ENCODE results near the gene MRPS24.

Gene MRPS24

GRCh38 chr7:43880596-43880995 is 11.3 kb upstream of the MRPS24 start:
- Histone ChIP-seq H4K20me1 (ENCODE audit: insufficient read depth, low read length) (no peaks in the 10 kb centered on the region), H3F3A (ENCODE audit: insufficient read depth, low read length) (no peaks in the 10 kb centered on the region), H3K4me3 (ENCODE audit: low read depth, low read length, poor library complexity, severe bottlenecking) (no peak overlapping the region), H3K27ac (ENCODE audit: low read depth, low read length, poor library complexity, severe bottlenecking) (no peak overlapping the region), H3K27me3 (ENCODE audit: insufficient read depth, low read length) (no peaks in the 10 kb centered on the region), H3K36me3 (ENCODE audit: insufficient read depth, low read length) (peaks cover 90% of the 10 kb centered on the region), H3K4me2 (ENCODE audit: low read length) (no peak overlapping the region), H2AFZ (ENCODE audit: low read length) (no peak overlapping the region), H3K4me1 (ENCODE audit: insufficient read depth, low read length, severe bottlenecking) (peaks cover 22% of the 10 kb centered on the region), H3K79me2 (ENCODE audit: insufficient read depth, low read length) (no peaks in the 10 kb centered on the region), H3K9ac (ENCODE audit: low read length) (no peak overlapping the region), H3K9me3 (ENCODE audit: low read length) (no peaks in the 10 kb centered on the region), H3K9me2 (ENCODE audit: low read depth, low read length) (no peaks in the 10 kb centered on the region)
- TF ChIP-seq EZH2 (IDR thresholded peaks at IDR 0.05; ENCODE audit: borderline replicate concordance, low read length) = no peak

GRCh38 chr7:43879477-43879876 is 10.2 kb upstream of the MRPS24 start:
- peaks cover 92% of the 10 kb centered on the region for H3K36me3 ChIP-seq (ENCODE audit: insufficient read depth, low read length)

DNA sequence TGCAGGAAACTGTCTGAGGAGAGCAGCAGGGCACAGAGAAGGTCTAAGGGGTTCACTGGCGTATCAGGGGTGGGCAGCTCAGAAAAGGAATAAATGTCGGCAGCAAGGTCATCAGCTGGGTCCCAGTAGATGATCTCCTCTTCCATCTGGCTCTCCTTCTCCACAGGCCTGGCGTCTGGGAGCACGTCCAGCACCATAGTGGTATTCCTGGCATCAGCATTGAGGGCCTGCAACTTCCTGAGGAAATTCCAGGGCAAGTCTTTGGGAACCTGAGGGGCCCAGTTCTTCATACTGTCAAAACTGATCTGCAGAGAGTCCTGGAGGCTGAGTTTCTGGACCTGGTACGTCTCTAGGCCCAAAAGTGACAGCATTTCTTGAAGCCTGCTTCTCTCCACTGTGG is 9.6 kb upstream of the MRPS24 start:
- Histone ChIP-seq H3K4me3 (ENCODE audit: low read depth, low read length, poor library complexity, severe bottlenecking) (no peak overlapping the region), H4K20me1 (ENCODE audit: insufficient read depth, low read length) (no peaks in the 10 kb centered on the region), H3K9me3 (ENCODE audit: low read length) (no peaks in the 10 kb centered on the region), H3K27ac (ENCODE audit: low read depth, low read length, poor library complexity, severe bottlenecking) (no peak overlapping the region), H3K79me2 (ENCODE audit: insufficient read depth, low read length) (no peaks in the 10 kb centered on the region), H3K27me3 (ENCODE audit: insufficient read depth, low read length) (no peaks in the 10 kb centered on the region), H3K36me3 (ENCODE audit: insufficient read depth, low read length) (peaks cover 92% of the 10 kb centered on the region), H3K4me1 (ENCODE audit: insufficient read depth, low read length, severe bottlenecking) (peaks cover 22% of the 10 kb centered on the region), H2AFZ (ENCODE audit: low read length) (no peak overlapping the region), H3K4me2 (ENCODE audit: low read length) (no peak overlapping the region), H3F3A (ENCODE audit: insufficient read depth, low read length) (no peaks in the 10 kb centered on the region), H3K9ac (ENCODE audit: low read length) (no peak overlapping the region), H3K9me2 (ENCODE audit: low read depth, low read length) (no peaks in the 10 kb centered on the region)
- TF ChIP-seq, protein P1, sequence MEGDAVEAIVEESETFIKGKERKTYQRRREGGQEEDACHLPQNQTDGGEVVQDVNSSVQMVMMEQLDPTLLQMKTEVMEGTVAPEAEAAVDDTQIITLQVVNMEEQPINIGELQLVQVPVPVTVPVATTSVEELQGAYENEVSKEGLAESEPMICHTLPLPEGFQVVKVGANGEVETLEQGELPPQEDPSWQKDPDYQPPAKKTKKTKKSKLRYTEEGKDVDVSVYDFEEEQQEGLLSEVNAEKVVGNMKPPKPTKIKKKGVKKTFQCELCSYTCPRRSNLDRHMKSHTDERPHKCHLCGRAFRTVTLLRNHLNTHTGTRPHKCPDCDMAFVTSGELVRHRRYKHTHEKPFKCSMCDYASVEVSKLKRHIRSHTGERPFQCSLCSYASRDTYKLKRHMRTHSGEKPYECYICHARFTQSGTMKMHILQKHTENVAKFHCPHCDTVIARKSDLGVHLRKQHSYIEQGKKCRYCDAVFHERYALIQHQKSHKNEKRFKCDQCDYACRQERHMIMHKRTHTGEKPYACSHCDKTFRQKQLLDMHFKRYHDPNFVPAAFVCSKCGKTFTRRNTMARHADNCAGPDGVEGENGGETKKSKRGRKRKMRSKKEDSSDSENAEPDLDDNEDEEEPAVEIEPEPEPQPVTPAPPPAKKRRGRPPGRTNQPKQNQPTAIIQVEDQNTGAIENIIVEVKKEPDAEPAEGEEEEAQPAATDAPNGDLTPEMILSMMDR (IDR thresholded peaks at IDR 0.05; ENCODE audit: low read length) = no peak
- TF ChIP-seq EZH2 (IDR thresholded peaks at IDR 0.05; ENCODE audit: borderline replicate concordance, low read length) = no peak

More at GRCh38 chr7:43879477-43879876, 10.2 kb upstream of the MRPS24 start:
- no peaks in the 10 kb centered on the region for H3K79me2 ChIP-seq (ENCODE audit: insufficient read depth, low read length)
- no peak overlapping the region for H3K27ac ChIP-seq (ENCODE audit: low read depth, low read length, poor library complexity, severe bottlenecking)
- H3K4me3 ChIP-seq (ENCODE audit: low read depth, low read length, poor library complexity, severe bottlenecking) = no peak overlapping the region
- H4K20me1 ChIP-seq (ENCODE audit: insufficient read depth, low read length) = no peaks in the 10 kb centered on the region
- no peak overlapping the region for H2AFZ ChIP-seq (ENCODE audit: low read length)
- no peak overlapping the region for H3K9ac ChIP-seq (ENCODE audit: low read length)
- peaks cover 22% of the 10 kb centered on the region for H3K4me1 ChIP-seq (ENCODE audit: insufficient read depth, low read length, severe bottlenecking)
- H3F3A ChIP-seq (ENCODE audit: insufficient read depth, low read length) = no peaks in the 10 kb centered on the region
- no peaks in the 10 kb centered on the region for H3K9me3 ChIP-seq (ENCODE audit: low read length)
- no peak for TF ChIP-seq EZH2 (IDR thresholded peaks at IDR 0.05; ENCODE audit: borderline replicate concordance, low read length)
- TF ChIP-seq, protein P1 (IDR thresholded peaks at IDR 0.05; ENCODE audit: low read length) = no peak
- H3K4me2 ChIP-seq (ENCODE audit: low read length) = no peak overlapping the region
- H3K27me3 ChIP-seq (ENCODE audit: insufficient read depth, low read length) = no peaks in the 10 kb centered on the region
- no peaks in the 10 kb centered on the region for H3K9me2 ChIP-seq (ENCODE audit: low read depth, low read length)

All from OCI-LY1 (cell line).